Activated T-helper 17 cell treated with anti-CD3 and anti-CD28 coated beads, Interleukin-2, amount 50 U/mL, for 72 hours (primary cell): Measurements from ENCODE around the gene DPF1. TPM values are rescaled to one million over a fixed set of nuclear protein-coding genes. Genes with fewer than 3 reads are reported as not detected.
"Not testable (repeated sequence)": the region's sequence is repeated elsewhere in the genome, so short reads cannot be mapped to it uniquely, and the experiment has no call there.

Source experiments
- ATAC-seq: fragments of 150-1000 bp; cut with Tn5 transposase; replicated peaks from 2 replicates; pipeline ENCODE4 v1.10.0; 2021; ENCODE audit warnings: mild to moderate bottlenecking, moderate library complexity
- H3K27ac Mint-ChIP-seq: one replicate; pipeline ENCODE4 v1.8.0; 2022; ENCODE audit warnings: mixed read lengths
- H3K27me3 Mint-ChIP-seq: one replicate; pipeline ENCODE4 v1.8.0; 2022; ENCODE audit warnings: mixed read lengths
- H3K36me3 Mint-ChIP-seq: one replicate; pipeline ENCODE4 v1.8.0; 2022; ENCODE audit warnings: low read depth, mild to moderate bottlenecking, mixed read lengths
- H3K4me1 Mint-ChIP-seq: one replicate; pipeline ENCODE4 v1.8.0; 2022; ENCODE audit warnings: mixed read lengths
- H3K4me3 Mint-ChIP-seq: one replicate; pipeline ENCODE4 v1.8.0; 2022; ENCODE audit warnings: mild to moderate bottlenecking, mixed read lengths
- H3K9me3 Mint-ChIP-seq: one replicate; pipeline ENCODE4 v1.8.0; 2022; ENCODE audit warnings: mixed read lengths
- total RNA-seq, 2 donors: library from RNA; stranded (reverse); gene quantifications; one replicate each; pipeline ENCODE4 v1.2.3, GENCODE V29; 2022

Gene DPF1
- total RNA-seq, 2 donors from 2014 or later: 1.1 TPM; not detected in 1

GRCh38 chr19:38233740-38234251, 9.8 kb upstream of the DPF1 start:
- Mint-ChIP-seq H3K27ac (no peak overlapping the region), H3K36me3 (no peaks in the 10 kb centered on the region), H3K4me1 (no peaks in the 10 kb centered on the region), H3K27me3 (peaks cover 25% of the 10 kb centered on the region), H3K4me3 (no peak overlapping the region), H3K9me3 (no peaks in the 10 kb centered on the region)
- ATAC-seq: peak; percentile 88

GRCh38 chr19:38231918-38232317, 7.9 kb upstream of the DPF1 start:
- peaks cover 27% of the 10 kb centered on the region for H3K27me3 Mint-ChIP-seq
- no peak overlapping the region for H3K27ac Mint-ChIP-seq
- no peaks in the 10 kb centered on the region for H3K9me3 Mint-ChIP-seq
- H3K36me3 Mint-ChIP-seq: no peaks in the 10 kb centered on the region
- no peak for ATAC-seq
- no peaks in the 10 kb centered on the region for H3K4me1 Mint-ChIP-seq
- no peak overlapping the region for H3K4me3 Mint-ChIP-seq

GRCh38 chr19:38230506-38231133, 6.6 kb upstream of the DPF1 start:
- H3K27ac Mint-ChIP-seq, H3K4me1 Mint-ChIP-seq, H3K4me3 Mint-ChIP-seq, H3K9me3 Mint-ChIP-seq, ATAC-seq, H3K36me3 Mint-ChIP-seq: not testable (repeated sequence)
- peaks cover 36% of the 10 kb centered on the region for H3K27me3 Mint-ChIP-seq

- H3K27me3 Mint-ChIP-seq: peaks cover 36% of the 10 kb centered on the region
- ATAC-seq: peak; percentile 67
- no peaks in the 10 kb centered on the region for H3K4me1 Mint-ChIP-seq
- no peaks in the 10 kb centered on the region for H3K9me3 Mint-ChIP-seq
- no peak overlapping the region for H3K27ac Mint-ChIP-seq
- peak overlapping the region; percentile 33 for H3K4me3 Mint-ChIP-seq
- no peaks in the 10 kb centered on the region for H3K36me3 Mint-ChIP-seq
Observed at GRCh38 chr19:38229585-38230073, 5.6 kb upstream of the DPF1 start.

GRCh38 chr19:38228491-38229439, 4.7 kb upstream of the DPF1 start:
- Mint-ChIP-seq H3K4me3 (peak overlapping the region; percentile 52), H3K36me3 (no peaks in the 10 kb centered on the region), H3K9me3 (no peaks in the 10 kb centered on the region), H3K27me3 (peaks cover 40% of the 10 kb centered on the region), H3K4me1 (peaks cover 6% of the 10 kb centered on the region), H3K27ac (no peak overlapping the region)
- ATAC-seq: no peak

- peaks cover 5% of the 10 kb centered on the region for H3K36me3 Mint-ChIP-seq
- peaks cover 12% of the 10 kb centered on the region for H3K4me1 Mint-ChIP-seq
- peak overlapping the region; percentile 15 for H3K4me3 Mint-ChIP-seq
- no peak overlapping the region for H3K27ac Mint-ChIP-seq
- H3K27me3 Mint-ChIP-seq: peaks cover 44% of the 10 kb centered on the region
- no peaks in the 10 kb centered on the region for H3K9me3 Mint-ChIP-seq
- no peak for ATAC-seq
Observed at GRCh38 chr19:38228005-38228377, 4.0 kb upstream of the DPF1 start.

GRCh38 chr19:38227287-38228004, 3.4 kb upstream of the DPF1 start:
- H3K27ac Mint-ChIP-seq: no peak overlapping the region
- H3K27me3 Mint-ChIP-seq: peaks cover 47% of the 10 kb centered on the region

GRCh38 chr19:38224863-38225218, 819 bp upstream of the DPF1 start:
- not testable (repeated sequence) for H3K27ac Mint-ChIP-seq, H3K36me3 Mint-ChIP-seq, H3K9me3 Mint-ChIP-seq, ATAC-seq
- peaks cover 19% of the 10 kb centered on the region for H3K4me1 Mint-ChIP-seq
- H3K27me3 Mint-ChIP-seq: peaks cover 42% of the 10 kb centered on the region
- H3K4me3 Mint-ChIP-seq: peak overlapping the region; percentile 15

More at GRCh38 chr19:38227287-38228004, 3.4 kb upstream of the DPF1 start:
- Mint-ChIP-seq H3K4me3 (peak overlapping the region; percentile 15), H3K9me3 (no peaks in the 10 kb centered on the region), H3K4me1 (peaks cover 14% of the 10 kb centered on the region), H3K36me3 (peaks cover 6% of the 10 kb centered on the region)
- no peak for ATAC-seq

GRCh38 chr19:38223617-38224013, 407 bp downstream of the DPF1 start:
- Mint-ChIP-seq H3K4me3 (peak overlapping the region; percentile 15), H3K27ac (no peak overlapping the region), H3K9me3 (no peaks in the 10 kb centered on the region), H3K27me3 (peaks cover 49% of the 10 kb centered on the region), H3K4me1 (peaks cover 19% of the 10 kb centered on the region), H3K36me3 (peaks cover 6% of the 10 kb centered on the region)
- ATAC-seq: no peak

GRCh38 chr19:38223119-38223523, 901 bp downstream of the DPF1 start:
- H3K4me3 Mint-ChIP-seq: peak overlapping the region; percentile 15
- ATAC-seq: no peak
- no peaks in the 10 kb centered on the region for H3K9me3 Mint-ChIP-seq
- H3K27ac Mint-ChIP-seq: no peak overlapping the region
- peaks cover 19% of the 10 kb centered on the region for H3K4me1 Mint-ChIP-seq
- H3K36me3 Mint-ChIP-seq: peaks cover 6% of the 10 kb centered on the region
- peaks cover 53% of the 10 kb centered on the region for H3K27me3 Mint-ChIP-seq

GRCh38 chr19:38221919-38222830, 1.8 kb downstream of the DPF1 start:
- no peak overlapping the region for H3K4me3 Mint-ChIP-seq
- H3K36me3 Mint-ChIP-seq: peaks cover 6% of the 10 kb centered on the region
- H3K27me3 Mint-ChIP-seq: peaks cover 50% of the 10 kb centered on the region
- no peak overlapping the region for H3K27ac Mint-ChIP-seq
- ATAC-seq: no peak
- peaks cover 19% of the 10 kb centered on the region for H3K4me1 Mint-ChIP-seq
- no peaks in the 10 kb centered on the region for H3K9me3 Mint-ChIP-seq

GRCh38 chr19:38221421-38221820, 2.6 kb downstream of the DPF1 start:
- Mint-ChIP-seq H3K36me3 (peaks cover 6% of the 10 kb centered on the region), H3K9me3 (no peaks in the 10 kb centered on the region), H3K4me1 (peaks cover 19% of the 10 kb centered on the region), H3K4me3 (no peak overlapping the region), H3K27me3 (peaks cover 45% of the 10 kb centered on the region), H3K27ac (no peak overlapping the region)
- ATAC-seq: no peak

- Mint-ChIP-seq H3K9me3 (no peaks in the 10 kb centered on the region), H3K4me1 (peaks cover 18% of the 10 kb centered on the region), H3K27ac (no peak overlapping the region), H3K4me3 (no peak overlapping the region), H3K27me3 (peaks cover 44% of the 10 kb centered on the region), H3K36me3 (peaks cover 7% of the 10 kb centered on the region)
- no peak for ATAC-seq
Observed at GRCh38 chr19:38219221-38219620, 4.8 kb downstream of the DPF1 start.
